ENCODE data around the gene BRAF.
"Not testable (repeated sequence)": the region's sequence is repeated elsewhere in the genome, so short reads cannot be mapped to it uniquely, and the experiment has no call there.

Gene BRAF

DNA sequence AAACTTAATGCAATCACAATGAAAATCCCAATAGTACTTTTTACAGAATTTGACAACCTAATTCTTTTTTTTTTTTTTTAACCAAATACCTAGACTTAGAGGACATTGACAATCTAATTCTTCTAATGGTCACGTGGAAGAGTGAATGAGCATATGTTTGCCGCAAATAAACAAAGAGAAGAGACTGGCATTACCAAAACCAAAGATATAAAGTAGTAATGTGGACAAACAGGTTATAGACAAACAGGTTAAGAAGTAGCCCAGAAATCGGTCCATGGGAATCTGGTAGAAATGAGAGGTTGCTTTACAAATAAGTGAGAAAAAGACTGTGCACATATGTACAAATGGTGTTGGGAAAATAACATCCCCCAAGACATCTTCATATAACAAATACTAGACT lies 27.7 kb downstream of the BRAF start:
- H3K9ac ChIP-seq: no peak overlapping the region
- H3K4me3 ChIP-seq: no peak overlapping the region
- no peak for TF ChIP-seq Cebpa-rat (IDR thresholded peaks at IDR 0.05)
- H3K36me3 ChIP-seq: peaks cover 7 to 31% (median 18%) of the 10 kb centered on the region in 11 experiments; a peak in 20 of 22 replicates
- no peak overlapping the region for H3K27ac ChIP-seq
- peaks cover 0 to 7% (median 0%) of the 10 kb centered on the region in 10 experiments; a peak in 1 of 20 replicates for H3K4me1 ChIP-seq
- no peaks in the 10 kb centered on the region for H3K27me3 ChIP-seq
- H4K20me1 ChIP-seq: peaks cover 0 to 88% (median 38%) of the 10 kb centered on the region in 11 experiments; a peak in 16 of 22 replicates
- H3K4me2 ChIP-seq: no peak overlapping the region
- peaks cover 0 to 11% (median 7%) of the 10 kb centered on the region in 11 experiments; a peak in 10 of 22 replicates for H3K9me3 ChIP-seq (replicated peaks in 1 of 11)

DNA sequence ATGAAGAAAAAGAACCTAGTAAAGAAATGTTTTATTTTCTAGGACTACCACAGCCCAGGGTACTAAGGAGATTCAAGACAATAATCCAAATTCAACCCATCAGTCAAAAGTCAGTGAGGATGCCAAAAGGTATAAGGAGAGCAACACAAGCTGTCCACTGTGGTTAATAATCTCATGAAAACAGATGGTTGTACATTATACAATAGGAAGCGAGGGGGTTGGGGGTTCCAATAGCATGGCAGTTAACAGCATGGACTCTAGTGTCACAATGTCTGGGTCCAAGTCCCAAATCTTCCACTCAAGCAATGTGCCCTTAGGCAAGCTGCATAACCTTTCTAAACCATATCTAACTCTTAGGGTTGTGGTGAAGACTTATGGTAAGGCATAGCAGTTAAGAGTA lies 35.1 kb downstream of the BRAF start:
- H3K9ac ChIP-seq: no peak overlapping the region
- no peak overlapping the region for H3K4me2 ChIP-seq
- TF ChIP-seq Cebpa-rat (IDR thresholded peaks at IDR 0.05): no peak
- H3K36me3 ChIP-seq: peaks cover 0 to 11% (median 5%) of the 10 kb centered on the region in 11 experiments; a peak in 5 of 22 replicates
- H3K9me3 ChIP-seq (replicated peaks in 1 of 11): 0 out of 22 replicates have a peak, but pooled peaks cover 0 to 7% (median 0%) of the 10 kb centered on the region in 11 experiments
- peaks cover 0 to 34% (median 0%) of the 10 kb centered on the region in 10 experiments; a peak in 4 of 20 replicates for H3K4me1 ChIP-seq
- no peak overlapping the region for H3K27ac ChIP-seq
- no peak overlapping the region for H3K4me3 ChIP-seq
- no peaks in the 10 kb centered on the region for H3K27me3 ChIP-seq
- peaks cover 4 to 99% (median 61%) of the 10 kb centered on the region in 11 experiments; a peak in 17 of 22 replicates for H4K20me1 ChIP-seq

DNA sequence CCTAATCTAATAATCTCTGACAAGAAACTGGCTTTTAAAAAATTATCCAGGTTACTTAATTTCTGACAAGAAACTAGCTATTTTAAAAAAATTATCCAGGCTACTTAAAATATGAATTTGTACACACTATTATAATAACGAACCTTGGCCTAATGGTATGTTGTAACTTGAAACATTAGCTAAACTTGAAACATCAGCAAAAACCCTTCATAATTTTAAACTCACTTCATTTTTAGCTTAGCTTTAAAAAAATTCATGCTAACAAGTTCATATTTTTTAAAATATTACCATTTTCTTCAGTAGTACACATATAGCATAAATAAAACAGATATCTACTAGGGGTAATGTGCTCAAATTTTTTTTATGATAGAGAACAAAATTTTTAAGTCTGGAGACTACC lies 35.6 kb downstream of the BRAF start:
- H3K27ac ChIP-seq: no peak overlapping the region
- H3K9ac ChIP-seq: no peak overlapping the region
- H3K9me3 ChIP-seq (replicated peaks in 1 of 11): 0 out of 22 replicates have a peak, but pooled peaks cover 0 to 7% (median 0%) of the 10 kb centered on the region in 11 experiments
- H3K4me1 ChIP-seq: peaks cover 0 to 32% (median 0%) of the 10 kb centered on the region in 10 experiments; a peak in 4 of 20 replicates
- no peaks in the 10 kb centered on the region for H3K27me3 ChIP-seq
- no peak for TF ChIP-seq Cebpa-rat (IDR thresholded peaks at IDR 0.05)
- no peak overlapping the region for H3K4me2 ChIP-seq
- H3K4me3 ChIP-seq: no peak overlapping the region
- H3K36me3 ChIP-seq: peaks cover 0 to 11% (median 5%) of the 10 kb centered on the region in 11 experiments; a peak in 5 of 22 replicates
- peaks cover 4 to 94% (median 61%) of the 10 kb centered on the region in 11 experiments; a peak in 17 of 22 replicates for H4K20me1 ChIP-seq

DNA sequence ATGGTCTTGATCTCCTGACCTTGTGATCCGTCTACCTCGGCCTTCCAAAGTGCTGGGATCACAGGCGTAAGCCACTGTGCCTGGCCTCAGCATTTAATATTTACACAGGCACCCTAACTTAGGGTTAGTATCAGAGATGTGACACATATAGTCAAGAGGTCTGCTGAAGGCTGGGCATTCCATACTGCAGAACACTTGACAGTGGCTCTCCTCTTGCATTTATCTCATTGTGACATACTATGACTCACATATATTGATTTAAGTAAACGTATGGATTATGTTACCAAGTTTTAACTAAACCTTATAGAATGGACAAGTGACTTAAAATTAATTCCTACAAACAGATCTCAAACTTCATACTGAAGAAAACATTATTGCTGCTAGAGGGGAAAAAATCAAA lies 36.6 kb downstream of the BRAF start:
- no peak for TF ChIP-seq Cebpa-rat (IDR thresholded peaks at IDR 0.05)
- H3K4me2 ChIP-seq: no peak overlapping the region
- 0 out of 22 replicates have a peak, but pooled peaks cover 0 to 7% (median 0%) of the 10 kb centered on the region in 11 experiments for H3K9me3 ChIP-seq (replicated peaks in 1 of 11)
- no peak overlapping the region for H3K9ac ChIP-seq
- H3K36me3 ChIP-seq: peaks cover 0 to 6% (median 0%) of the 10 kb centered on the region in 11 experiments; a peak in 1 of 22 replicates
- peaks cover 0 to 36% (median 0%) of the 10 kb centered on the region in 10 experiments; a peak in 4 of 20 replicates for H3K4me1 ChIP-seq
- no peaks in the 10 kb centered on the region for H3K27me3 ChIP-seq
- no peak overlapping the region for H3K4me3 ChIP-seq
- no peak overlapping the region for H3K27ac ChIP-seq
- H4K20me1 ChIP-seq: peaks cover 4 to 94% (median 61%) of the 10 kb centered on the region in 11 experiments; a peak in 17 of 22 replicates

DNA sequence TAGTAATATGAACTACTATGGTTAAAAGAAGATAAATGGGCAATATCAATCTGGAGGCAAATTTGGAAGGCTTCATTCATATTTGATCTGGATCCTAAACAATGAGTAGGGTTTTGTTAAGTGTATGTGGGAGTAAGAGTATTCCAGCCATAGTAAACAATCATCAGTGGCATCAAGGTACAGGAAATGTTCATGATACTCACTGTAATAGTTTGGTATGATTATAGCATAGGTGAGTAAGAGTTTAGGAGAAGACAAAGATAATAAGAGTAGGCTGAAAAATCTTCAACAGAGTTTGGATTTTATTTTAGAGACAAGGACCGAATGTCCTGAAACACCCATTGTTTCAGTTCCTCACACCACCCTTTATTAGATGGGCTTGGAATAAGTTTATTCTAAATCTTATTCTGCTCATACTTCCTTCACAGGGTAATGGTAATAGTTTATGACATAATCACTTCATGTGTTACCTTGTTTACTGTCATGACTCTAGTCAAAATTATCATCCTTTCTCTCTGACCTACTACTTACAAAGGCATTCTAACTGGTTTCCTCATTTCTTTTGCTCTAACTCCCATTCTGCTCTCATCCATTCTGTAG lies 38.9 kb downstream of the BRAF start:
- Histone ChIP-seq H4K20me1 (peaks cover 5 to 93% (median 50%) of the 10 kb centered on the region in 11 experiments; a peak in 15 of 22 replicates), H3K27ac (no peak overlapping the region), H3K27me3 (no peaks in the 10 kb centered on the region), H3K9me3 (replicated peaks in 1 of 11) (peaks cover 0 to 19% (median 7%) of the 10 kb centered on the region in 11 experiments; a peak in 6 of 22 replicates), H3K4me1 (peaks cover 0 to 38% (median 0%) of the 10 kb centered on the region in 10 experiments; a peak in 4 of 20 replicates), H3K36me3 (peaks cover 0 to 6% (median 0%) of the 10 kb centered on the region in 11 experiments; a peak in 1 of 22 replicates), H3K4me3 (no peak overlapping the region), H3K9ac (no peak overlapping the region), H3K4me2 (peak overlapping the region in 2 of 11 experiments; percentile 20 to 28; a peak in 3 of 22 replicates)
- TF ChIP-seq Cebpa-rat (IDR thresholded peaks at IDR 0.05): no peak

DNA sequence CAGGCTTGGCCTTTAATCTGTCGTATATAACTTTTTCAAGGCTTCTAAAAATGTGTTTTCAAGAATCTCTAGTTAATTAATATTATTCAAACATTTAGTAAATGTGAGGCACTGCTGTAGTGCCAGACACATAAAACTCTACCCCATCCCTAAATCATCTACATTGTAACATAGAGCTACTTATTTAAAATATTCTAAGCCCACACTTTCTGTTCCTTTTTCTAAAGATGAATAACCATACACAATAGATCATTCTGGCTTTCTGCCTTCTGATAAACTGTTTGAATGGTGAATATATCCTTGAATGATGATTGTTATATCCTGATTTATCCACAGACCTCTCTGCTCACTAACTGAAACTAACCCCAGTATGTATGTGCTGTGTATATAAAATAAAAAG lies 41.4 kb downstream of the BRAF start:
- Histone ChIP-seq H3K9me3 (replicated peaks in 1 of 11) (peaks cover 0 to 44% (median 27%) of the 10 kb centered on the region in 11 experiments; a peak in 18 of 22 replicates), H3K9ac (no peak overlapping the region)

DNA sequence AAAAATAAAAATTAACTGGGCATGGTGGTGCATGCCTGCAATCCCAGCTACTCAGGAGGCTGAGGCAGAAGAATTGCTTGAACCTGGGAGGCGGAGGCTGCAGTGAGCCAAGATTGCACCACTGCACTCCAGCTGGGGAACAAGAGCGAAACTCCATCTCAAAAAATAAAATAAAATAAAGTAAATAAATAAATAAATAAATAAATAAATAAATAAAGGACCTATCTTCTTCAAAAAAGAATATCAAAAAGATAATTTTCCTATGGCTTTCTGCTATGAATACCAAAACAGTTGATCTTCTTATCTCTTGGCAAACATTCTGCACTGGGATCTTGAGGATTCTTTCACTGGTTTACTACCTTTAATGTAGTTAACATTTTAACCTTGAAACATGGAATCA lies 41.9 kb downstream of the BRAF start:
- peaks cover 0 to 49% (median 32%) of the 10 kb centered on the region in 11 experiments; a peak in 19 of 22 replicates for H3K9me3 ChIP-seq (replicated peaks in 1 of 11)
- peaks cover 6 to 77% (median 39%) of the 10 kb centered on the region in 11 experiments; a peak in 14 of 22 replicates for H4K20me1 ChIP-seq
- H3K9ac ChIP-seq, H3K4me3 ChIP-seq, H3K4me2 ChIP-seq, H3K27ac ChIP-seq, H3K27me3 ChIP-seq: not testable (repeated sequence)
- peaks cover 0 to 34% (median 0%) of the 10 kb centered on the region in 10 experiments; a peak in 4 of 20 replicates for H3K4me1 ChIP-seq
- H3K36me3 ChIP-seq: peaks cover 0 to 26% (median 14%) of the 10 kb centered on the region in 11 experiments; a peak in 13 of 22 replicates

More for the DNA sequence above, 41.4 kb downstream of the BRAF start:
- H4K20me1 ChIP-seq: peaks cover 6 to 78% (median 43%) of the 10 kb centered on the region in 11 experiments; a peak in 15 of 22 replicates
- no peak overlapping the region for H3K4me3 ChIP-seq
- peaks cover 0 to 38% (median 0%) of the 10 kb centered on the region in 10 experiments; a peak in 4 of 20 replicates for H3K4me1 ChIP-seq
- H3K36me3 ChIP-seq: peaks cover 0 to 23% (median 14%) of the 10 kb centered on the region in 11 experiments; a peak in 13 of 22 replicates
- no peak for TF ChIP-seq Cebpa-rat (IDR thresholded peaks at IDR 0.05)
- H3K27ac ChIP-seq: no peak overlapping the region
- no peaks in the 10 kb centered on the region for H3K27me3 ChIP-seq
- no peak overlapping the region for H3K4me2 ChIP-seq

DNA sequence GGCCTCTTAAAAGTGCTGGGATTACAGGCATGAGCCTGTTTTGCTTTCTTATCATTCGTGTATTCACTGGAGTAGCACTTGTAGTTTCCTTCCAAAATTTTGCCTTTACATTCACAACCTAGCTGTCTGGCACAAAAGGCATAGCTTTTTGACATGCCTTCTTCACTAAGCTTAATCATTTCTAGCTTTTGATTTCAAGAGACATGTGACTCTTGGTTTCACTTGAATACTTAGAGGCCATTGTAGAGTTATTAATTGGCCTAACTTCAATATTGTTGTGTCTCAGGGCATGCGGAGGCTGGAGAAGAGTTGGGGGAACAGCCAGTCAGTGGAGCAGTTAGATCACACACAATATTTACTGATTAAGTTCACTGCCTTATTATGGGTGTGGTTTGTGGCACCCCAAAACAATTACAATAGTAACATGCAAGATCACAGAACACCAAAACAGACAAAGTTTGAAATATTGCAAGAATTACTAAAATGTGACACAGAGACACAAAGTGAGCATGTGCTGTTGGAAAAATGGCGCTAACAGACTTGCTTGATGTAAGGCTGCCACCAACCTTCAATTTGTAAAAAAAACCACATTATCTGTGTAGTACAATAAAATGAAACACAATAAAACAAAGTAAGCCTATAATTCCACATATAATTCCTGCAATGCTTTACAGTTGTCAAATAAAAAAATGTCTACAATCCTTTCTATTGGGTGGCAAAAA lies 43.1 kb downstream of the BRAF start:
- Histone ChIP-seq H4K20me1 (peaks cover 0 to 70% (median 30%) of the 10 kb centered on the region in 11 experiments; a peak in 13 of 22 replicates), H3K9me3 (replicated peaks in 1 of 11) (peaks cover 0 to 50% (median 33%) of the 10 kb centered on the region in 11 experiments; a peak in 19 of 22 replicates), H3K36me3 (peaks cover 0 to 26% (median 14%) of the 10 kb centered on the region in 11 experiments; a peak in 13 of 22 replicates), H3K4me1 (peaks cover 0 to 29% (median 4%) of the 10 kb centered on the region in 10 experiments; a peak in 10 of 20 replicates), H3K4me2 (no peak overlapping the region), H3K4me3 (no peak overlapping the region), H3K27ac (no peak overlapping the region), H3K27me3 (no peaks in the 10 kb centered on the region), H3K9ac (no peak overlapping the region)
- no peak for TF ChIP-seq Cebpa-rat (IDR thresholded peaks at IDR 0.05)
